ENCODE measurements around the gene TCEAL9.
"Not testable (repeated sequence)": the region's sequence is repeated elsewhere in the genome, so short reads cannot be mapped to it uniquely, and the experiment has no call there.

TCEAL9 gene

GRCh38 chrX:103376118-103376978, 20.0 kb downstream of the TCEAL9 start, which contains the start of gene BEX3:
Gene BEX3 (plus strand): TSS chrX:103376538. CDS start chrX:103377522, 984 bp downstream.
- no peak for DNase-seq

DNA sequence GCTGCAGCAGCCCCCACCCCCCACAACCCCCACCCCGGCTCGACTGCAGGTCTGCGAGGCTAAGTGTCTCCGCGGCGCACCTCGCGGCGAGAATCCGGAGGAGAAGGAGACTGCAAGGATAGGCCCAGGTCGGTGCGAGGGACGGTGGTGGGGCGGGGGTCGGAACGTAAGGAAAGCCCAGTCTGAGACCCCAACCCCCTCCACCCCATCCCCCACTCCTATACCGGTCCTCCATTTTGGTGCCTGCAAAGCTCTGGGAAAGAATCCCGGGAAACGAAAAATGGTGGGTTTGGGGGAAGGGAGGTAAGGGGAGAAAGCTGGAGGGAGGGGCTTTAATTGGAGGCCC, 20.6 kb downstream of the TCEAL9 start:
- no peak for DNase-seq

GRCh38 chrX:103378990-103379389, 22.7 kb downstream of the TCEAL9 start:
- DNase-seq = no peak

- DNase-seq = no peak
Observed at GRCh38 chrX:103382877-103383276, 26.6 kb downstream of the TCEAL9 start.

- DNase-seq = no peak
Observed at GRCh38 chrX:103384672-103385071, 28.4 kb downstream of the TCEAL9 start.

DNA sequence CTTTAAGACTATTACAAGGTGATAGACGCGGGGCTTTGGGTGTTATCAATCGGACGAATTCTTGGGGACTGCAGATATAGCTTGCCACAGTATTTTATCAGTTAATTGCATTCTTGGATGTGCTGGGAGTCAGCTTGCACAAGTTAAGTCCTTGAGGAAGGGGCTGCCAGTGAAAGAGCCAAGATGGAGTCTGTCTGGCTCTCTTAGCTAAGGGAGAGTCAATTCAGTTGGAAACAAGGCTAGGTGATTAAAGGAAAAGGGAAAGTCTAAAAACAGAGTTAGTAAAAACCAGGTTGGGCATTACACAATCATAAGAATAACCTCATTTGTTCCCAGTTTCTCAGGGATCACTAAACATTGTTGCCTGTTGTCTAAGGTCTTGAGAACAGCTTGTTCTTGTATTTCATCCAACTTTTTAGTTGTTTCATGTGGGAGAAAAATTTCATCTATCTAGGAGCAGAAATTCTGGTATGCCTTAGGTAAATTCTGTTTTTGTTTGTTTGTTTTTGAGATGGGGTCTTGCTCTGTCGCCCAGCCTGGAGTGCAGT, 29.1 kb downstream of the TCEAL9 start:
- DNase-seq = not testable (repeated sequence)

GRCh38 chrX:103386332-103386731, 30.0 kb downstream of the TCEAL9 start:
- DNase-seq = no peak

DNA sequence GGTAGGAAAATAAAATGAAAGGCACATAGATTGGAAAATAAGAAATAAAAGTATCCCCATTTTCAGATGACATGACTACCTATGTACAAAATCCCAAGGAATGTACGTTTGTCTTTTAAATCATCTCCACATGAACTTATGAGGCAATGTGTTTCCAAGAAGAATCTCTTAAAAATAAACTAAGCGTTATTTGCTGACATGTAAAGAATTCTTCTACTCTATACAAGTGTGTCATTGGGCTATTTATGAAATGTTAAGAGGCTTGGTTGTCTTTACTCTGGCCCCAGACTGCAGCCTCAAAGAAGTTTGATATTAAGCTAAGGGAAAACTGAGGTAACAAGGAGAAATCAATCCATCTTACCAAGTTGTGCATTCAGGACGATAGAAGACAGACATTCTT, 37.2 kb downstream of the TCEAL9 start:
- DNase-seq = no peak

DNA sequence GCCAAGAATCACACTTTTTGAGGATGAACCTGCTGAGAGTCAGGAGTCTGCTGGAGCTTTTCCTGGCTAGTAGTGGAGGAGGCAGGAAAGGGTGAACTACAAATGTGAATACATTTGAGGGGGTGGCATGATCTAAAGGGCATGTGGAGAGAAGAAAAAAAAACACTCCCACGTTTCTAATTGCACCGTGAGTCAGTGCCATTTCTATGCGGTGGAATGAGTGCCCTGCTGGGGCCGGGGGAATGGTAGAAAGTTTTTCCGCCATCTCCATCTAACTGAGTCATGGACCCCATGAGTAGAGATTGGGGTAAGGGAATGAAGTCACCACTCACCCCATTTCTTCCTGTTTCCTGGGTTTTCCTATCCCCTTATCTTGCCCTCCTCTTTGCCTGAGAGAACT, 39.9 kb downstream of the TCEAL9 start:
- DNase-seq = no peak

DNA sequence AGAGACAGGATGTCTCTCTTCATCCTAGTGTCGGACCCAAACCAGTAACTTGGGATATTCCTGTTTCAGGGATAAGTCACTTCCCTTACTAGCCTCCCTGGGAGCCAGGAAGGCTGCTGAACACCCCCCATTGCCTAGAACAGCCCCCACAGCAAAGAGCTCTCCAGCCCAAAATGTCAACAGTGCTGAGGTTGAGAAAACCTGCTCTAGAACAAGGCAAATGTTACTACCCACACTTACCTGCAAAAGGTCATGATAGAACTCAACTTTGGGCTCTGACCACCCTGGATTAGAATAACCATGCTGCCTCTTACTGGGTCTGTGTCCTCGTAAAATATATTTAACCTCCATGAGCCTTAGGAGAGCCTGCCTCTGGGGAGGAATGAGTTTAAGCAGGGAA, 40.4 kb downstream of the TCEAL9 start:
- no peak for DNase-seq

DNA sequence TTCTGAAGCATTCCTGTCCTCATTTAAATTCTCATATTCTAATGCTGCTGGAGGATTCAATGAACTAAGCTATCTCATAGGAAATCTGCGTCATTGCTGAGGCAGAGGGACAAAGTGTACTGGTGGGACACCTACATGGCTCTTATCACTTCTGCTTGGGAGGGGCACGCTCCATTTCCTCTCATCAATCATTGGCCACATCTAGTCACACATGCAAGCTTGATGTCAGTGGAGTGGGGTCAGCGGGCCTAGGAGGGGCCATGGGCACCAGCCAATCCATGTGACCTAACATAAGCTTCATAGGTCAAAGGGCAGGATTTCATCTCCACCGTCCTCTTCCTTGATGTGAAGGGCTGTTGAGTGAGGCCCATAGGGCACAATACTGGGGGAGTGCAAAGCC, 41.4 kb downstream of the TCEAL9 start:
- no peak for DNase-seq

DNA sequence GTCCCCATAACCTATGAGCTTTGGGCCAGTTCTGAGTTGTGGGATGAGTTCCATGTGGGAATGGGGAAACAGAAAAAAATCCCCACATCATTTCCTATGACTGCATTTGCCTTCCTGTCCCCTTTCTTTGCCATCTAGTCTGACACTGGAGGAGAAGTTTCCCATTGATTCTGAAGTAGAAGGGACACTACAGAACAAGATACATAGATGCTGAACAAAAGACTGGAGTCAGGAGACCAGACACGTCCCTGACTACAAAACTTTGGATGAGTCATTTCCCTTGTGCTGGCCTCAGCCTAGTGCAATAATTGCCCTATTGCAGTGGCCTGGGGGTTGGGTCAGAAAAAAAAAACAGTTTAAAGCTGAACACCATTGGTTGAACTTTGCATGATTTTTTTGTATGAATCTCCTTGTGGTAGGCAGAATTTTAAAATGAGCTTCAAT, 42.1 kb downstream of the TCEAL9 start:
- DNase-seq = peak; percentile 53 to 76

DNA sequence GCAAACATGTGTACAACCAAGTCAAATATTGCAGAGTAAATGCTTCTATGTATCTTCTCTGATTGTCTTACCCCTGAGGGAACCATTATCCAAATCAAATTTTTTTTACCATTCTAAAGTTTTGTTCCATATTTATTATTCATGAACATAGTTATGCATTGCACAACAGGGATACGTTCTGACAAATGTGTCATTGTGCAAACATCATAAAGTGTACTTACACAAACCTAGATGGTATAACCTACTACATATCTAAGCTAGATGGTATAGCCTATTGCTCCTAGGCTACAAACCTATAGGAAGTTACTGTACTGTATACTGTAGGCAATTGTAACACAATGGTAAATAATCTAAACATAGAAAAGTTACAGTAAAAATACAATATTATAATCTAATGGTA, 43.4 kb downstream of the TCEAL9 start:
- no peak for DNase-seq

GRCh38 chrX:103400931-103401330, 44.6 kb downstream of the TCEAL9 start:
- no peak for DNase-seq

DNA sequence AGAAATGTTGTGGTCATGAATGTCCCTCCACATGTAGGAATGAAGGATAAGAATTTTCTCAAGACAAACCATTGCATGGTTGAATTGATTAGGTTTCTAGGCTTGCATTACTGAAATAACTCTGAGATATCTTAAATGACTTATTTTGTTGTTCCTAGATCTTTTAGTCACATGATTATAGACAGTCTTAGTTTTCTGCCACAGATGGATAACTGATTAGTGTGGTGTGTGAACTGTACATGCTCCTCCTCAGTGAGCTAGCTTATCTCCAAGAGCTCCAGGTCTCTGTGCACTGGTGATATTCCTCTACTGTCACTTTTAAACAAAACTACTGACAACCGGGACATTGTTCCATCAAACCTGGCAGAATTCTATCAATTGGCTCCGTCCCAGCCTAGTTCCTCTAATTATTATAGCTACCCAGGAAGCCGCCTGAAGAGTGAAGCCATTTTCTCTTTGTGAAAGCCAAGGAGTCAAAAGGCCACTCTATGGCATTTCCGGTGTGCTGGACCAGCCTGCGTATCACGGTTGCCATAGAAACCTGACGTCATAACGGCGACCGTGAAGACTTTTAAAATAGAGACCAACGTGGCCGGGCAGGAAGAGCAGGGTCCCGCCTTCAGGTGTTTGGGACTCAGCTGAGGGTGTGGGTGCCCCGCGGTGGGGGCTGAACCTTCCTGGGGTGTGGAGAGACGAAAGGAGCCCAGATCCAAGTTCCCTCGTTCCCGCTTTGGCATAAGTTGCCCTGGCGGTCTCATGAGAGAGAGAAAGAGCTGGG, 48.1 kb downstream of the TCEAL9 start:
- peak; percentile 39 to 56 for DNase-seq

GRCh38 chrX:103405009-103405333, 48.7 kb downstream of the TCEAL9 start:
- no peak for DNase-seq

DNA sequence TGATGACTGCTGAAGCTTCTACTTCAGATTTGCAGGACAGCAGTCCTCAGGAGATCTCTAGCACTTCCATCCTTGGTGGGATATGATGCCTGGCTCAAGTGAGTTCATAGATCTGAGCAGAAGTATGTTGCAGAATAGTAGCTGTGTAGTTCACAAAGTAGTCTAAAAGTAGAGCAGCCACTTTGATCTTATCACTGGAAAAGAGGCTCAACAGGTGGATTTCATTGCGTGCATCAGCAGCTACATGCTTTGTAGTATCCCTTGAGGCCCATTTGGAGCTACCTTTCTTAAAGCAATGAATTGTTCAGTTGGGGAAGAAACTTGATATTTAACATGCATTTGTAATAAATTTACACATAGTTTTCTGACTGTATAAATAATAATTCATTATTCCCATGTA, 50.0 kb downstream of the TCEAL9 start:
- DNase-seq = no peak

DNA sequence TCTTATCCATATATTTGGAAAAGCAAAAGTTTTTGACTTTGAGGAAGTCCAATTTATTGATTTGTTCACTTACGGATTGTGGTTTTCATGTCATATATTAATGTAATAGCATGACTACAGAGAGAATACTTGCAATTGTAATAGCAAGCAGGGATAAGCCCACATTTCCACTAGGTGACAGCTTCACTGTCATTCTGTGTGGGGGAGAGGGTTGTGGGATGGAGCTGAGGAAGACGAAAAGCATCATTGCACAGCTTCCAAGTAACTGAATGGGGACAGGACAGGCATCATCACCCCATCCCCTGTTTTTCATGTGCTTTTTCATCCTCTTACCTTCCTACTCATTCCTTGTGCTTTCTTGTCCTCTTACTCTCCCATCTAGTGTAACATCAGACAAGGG, 51.5 kb downstream of the TCEAL9 start:
- no peak for DNase-seq

All from inflammatory macrophage treated with lipopolysaccharide for 1 hour (primary cell).